ENCODE measurements around the gene SMPDL3A.

Gene SMPDL3A

GRCh38 chr6:122778985-122779661 lies 9.9 kb upstream of the SMPDL3A start:
- no peak for DNase-seq

DNA sequence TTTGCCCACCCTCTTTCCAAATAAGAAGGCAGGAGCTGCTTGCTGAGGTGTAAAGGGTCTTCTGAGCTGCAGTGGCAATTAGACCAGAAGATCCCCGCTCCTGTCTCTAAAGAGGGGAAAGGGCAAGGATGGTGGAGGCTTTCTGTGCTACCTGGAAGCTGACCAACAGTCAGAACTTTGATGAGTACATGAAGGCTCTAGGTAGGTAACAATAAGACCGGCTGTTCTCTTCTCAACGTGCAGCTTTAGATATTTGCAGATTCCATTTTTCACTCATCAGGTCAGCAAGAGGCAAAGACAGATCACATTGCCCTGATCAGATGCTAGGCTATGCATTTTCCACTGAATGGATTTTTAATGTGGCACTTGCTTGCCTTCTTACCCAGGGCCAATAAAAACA lies 9.4 kb upstream of the SMPDL3A start, which contains the start of gene FABP7:
Gene FABP7, plus strand, starts transcription at position 50 of the 400 bp plus-strand sequence. Its CDS starts 79 bp downstream, at position 129.
- no peak for DNase-seq

DNA sequence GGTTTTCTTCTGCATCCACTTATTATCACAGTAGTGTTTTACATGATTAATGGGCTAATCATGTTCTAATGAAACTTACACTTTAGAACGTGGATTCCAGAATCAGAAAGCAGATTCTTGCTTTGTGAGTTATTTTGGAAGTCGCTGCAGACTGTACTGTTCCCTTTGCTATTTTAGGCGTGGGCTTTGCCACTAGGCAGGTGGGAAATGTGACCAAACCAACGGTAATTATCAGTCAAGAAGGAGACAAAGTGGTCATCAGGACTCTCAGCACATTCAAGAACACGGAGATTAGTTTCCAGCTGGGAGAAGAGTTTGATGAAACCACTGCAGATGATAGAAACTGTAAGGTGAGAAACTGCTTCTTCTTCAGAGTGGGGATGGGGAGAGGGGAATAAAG lies 8.9 kb upstream of the SMPDL3A start:
- no peak for DNase-seq

GRCh38 chr6:122781716-122782115 lies 7.3 kb upstream of the SMPDL3A start:
- no peak for DNase-seq

DNA sequence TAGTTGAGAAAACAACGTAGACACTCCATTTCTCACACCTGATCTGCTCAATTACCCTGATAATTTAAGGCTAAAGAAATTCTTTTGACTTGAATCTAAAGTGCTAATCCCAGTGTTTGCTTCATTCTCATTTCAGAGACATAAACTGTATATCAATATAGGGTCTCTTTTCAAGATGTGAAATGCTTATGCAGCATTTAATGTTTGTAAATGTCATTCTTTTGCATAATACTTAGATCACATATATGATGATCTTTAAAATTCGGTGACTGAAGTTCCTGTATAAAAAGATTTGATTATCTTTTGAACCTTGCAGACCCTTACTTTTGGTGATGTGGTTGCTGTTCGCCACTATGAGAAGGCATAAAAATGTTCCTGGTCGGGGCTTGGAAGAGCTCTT lies 5.7 kb upstream of the SMPDL3A start:
- DNase-seq = no peak

DNA sequence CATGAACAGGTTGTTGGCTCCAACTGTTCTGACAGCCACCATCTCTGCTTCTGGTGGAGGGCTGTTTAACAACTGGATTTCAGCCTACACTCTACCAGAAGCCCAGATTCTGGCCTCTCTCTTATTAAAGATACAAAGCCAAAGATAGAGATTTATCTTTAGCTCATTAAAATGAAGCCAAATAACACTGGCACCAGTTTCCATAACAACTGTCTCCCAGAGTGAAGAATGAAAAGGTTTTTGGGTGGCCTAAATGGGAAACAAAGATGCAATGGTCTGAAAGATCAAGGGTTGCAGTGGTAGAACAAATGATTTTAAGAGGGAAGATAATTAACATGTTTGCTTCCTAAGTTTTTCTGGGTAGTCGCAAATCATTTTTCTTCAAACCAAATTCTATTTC lies 3.2 kb upstream of the SMPDL3A start:
- DNase-seq = no peak

GRCh38 chr6:122787721-122788120 lies 1.3 kb upstream of the SMPDL3A start:
- no peak for DNase-seq

- DNase-seq = no peak
Observed at GRCh38 chr6:122788208-122788607, 850 bp upstream of the SMPDL3A start.

- no peak for DNase-seq
Observed at GRCh38 chr6:122788663-122789181, 336 bp upstream of the SMPDL3A start.

DNA sequence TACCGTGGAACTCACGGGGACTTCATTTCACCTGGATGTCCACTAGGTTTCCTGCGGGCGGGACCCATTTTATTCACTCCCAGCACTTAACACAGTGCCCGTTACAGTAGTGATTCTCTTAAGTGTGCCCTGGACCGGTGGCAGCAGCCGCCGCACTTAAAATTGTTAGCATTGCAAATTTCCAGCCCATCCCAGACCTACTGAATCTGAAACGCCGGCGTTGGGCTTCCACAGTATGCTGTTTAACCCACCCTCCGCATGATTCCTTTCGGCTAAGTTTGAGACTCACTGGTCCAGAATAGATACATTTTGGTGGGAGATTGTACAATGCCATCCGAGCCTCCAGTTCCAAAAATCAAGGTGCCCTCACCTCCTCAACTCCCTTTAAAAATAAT lies 967 bp downstream of the SMPDL3A start:
- no peak for DNase-seq

GRCh38 chr6:122790423-122791309 lies 1.6 kb downstream of the SMPDL3A start:
- DNase-seq = no peak

DNA sequence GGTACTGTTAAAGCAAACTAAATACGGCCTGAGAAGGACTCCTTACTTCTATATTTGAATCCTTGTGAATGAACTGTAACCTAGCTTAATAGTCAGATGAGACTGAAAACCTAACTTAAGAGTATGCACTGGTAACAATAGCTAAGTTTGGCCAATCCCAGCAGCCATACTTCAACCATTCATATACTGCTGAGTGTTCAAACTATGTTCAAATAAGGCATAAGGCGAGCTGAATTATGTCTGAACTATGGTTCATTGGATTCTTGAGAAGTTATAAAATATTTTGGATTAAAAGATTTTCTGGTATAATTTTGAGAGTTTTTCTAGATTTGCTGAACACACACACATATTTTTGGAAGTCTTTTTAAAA lies 2.2 kb downstream of the SMPDL3A start:
- no peak for DNase-seq

- no peak for DNase-seq
Observed at GRCh38 chr6:122792766-122793165, 3.7 kb downstream of the SMPDL3A start.

DNA sequence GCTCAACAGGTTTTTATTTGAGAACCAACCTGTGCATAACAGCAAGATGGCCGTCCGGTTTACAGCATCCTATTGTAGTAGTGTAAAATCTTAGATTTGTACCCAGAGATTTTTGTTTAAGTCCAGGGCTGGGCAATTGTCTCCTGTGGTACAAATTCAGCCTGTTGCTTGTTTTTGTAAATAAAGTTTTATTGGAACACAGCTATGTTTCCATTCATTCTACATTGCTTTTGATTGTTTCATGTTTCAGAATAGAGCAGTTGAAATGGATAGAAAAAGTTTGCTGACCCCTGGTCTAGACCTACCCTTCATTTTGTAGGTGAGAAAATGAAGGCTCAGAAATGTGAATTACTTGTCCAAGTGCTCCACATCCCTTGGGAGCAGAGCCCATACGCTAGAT lies 8.5 kb downstream of the SMPDL3A start:
- no peak for DNase-seq

DNA sequence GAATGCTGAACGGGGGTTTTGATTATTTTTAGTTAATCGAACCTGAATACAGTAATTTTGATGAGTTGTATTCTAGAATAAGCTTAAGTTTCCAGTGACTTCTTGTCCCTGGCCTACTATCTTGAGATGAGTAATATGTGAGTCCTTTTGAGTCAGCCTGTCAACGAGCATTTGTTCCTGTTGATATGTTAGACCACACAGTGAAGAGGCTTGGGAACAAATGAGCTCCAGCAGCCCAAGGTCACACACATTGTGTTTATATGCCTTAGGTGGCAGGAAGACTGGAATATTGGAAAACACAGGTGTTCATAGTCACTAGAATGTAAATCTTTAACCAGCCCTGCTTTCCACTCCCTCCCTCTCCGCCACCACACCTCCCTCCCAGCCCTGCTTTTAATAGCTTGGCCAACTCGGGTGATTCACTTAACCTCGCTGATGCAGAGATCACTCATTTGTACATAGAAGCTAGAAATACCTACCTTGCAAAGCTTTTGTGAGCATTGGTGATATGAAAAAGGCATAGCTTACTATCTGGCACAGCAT lies 9.1 kb downstream of the SMPDL3A start:
- DNase-seq = no peak

- DNase-seq = no peak
Observed at GRCh38 chr6:122799140-122799745, 10.2 kb downstream of the SMPDL3A start.

DNA sequence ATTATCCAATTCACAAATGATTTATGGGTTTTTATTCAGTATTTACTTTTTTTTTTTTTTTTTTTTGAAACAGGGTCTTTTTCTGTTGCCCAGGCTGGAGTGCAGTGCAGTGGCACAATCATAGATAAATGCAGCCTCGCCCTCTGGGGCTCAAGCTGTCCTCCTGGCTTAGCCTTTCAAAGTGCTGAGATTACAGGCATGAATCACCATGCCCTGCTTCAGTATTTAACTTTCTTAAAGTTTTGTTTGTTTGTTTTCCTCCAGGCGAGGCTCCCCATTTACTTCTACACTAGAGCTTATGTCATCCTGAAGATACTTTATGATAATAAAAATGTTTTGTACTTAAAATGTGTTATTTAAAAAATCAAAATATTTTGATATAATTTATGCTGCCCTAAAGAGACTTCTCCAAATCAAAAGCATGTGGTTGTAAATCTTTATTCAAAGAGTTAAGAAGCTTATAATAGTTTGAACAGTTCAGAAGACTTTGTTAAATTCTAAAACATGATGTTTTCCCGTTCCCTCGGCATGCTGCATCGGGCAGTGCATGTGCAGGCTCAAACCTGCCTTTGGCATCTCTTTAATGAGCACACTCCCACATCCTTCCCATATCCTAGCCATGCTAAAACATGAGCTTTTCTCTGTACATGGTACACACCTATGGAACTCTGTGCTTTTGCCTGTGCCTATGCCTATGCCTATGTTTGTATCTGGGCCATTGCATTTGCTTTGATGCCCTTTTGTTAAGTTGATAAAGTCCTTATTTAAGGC lies 11.0 kb downstream of the SMPDL3A start:
- no peak for DNase-seq

DNA sequence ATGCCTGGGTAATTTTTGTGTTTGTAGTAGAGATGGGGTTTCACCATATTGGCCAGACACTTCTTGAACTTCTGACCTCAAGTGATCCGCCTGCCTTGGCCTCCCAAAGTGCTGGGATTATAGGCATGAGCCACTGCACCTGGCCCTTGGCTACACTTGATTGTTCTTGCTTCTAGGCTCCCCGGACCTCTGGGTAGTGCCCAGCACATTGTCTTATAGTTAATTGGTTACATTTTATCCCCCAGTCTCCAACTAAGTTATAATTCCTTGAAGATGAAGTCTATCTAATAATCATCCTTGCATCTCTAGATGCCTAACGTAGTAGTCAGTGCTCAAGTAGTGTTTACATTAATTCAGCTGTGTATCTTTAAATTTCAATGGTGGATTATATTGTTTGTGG lies 11.8 kb downstream of the SMPDL3A start:
- no peak for DNase-seq

- no peak for DNase-seq
Observed at GRCh38 chr6:122801397-122801796, 12.3 kb downstream of the SMPDL3A start.

GRCh38 chr6:122803171-122803661 lies 14.2 kb downstream of the SMPDL3A start:
- DNase-seq = no peak

DNA sequence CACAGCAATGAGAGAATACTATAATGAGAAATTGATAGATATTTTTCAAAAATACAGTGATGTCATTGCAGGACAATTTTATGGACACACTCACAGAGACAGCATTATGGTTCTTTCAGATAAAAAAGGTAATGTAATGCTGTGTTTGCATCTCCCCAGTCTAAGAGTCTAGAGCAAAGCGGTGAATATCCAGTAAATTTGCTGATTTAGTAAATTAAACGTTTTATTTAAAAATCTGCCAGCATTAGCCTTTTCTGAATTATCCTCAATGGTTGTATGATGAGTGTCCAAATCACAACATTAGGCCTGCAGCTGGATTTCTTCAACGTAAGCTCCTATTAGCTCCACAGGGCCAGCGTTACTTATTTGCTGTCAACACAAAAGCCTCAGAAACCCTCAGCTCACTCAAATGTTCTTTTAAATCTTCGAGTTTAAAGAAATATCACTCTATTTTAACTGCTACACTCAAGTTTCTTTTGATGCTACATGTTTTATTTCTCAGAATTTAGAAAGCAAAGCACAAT lies 16.0 kb downstream of the SMPDL3A start:
- no peak for DNase-seq

GRCh38 chr6:122806291-122806690 lies 17.2 kb downstream of the SMPDL3A start:
- DNase-seq = no peak

All from stimulated activated CD4-positive, alpha-beta T cell treated with anti-CD3 and anti-CD28 coated beads, Interleukin-4, amount 100 ng/mL, for 4 hours (primary cell).